Measurements from ENCODE around the gene TCEAL5.
"Not testable (repeated sequence)": the region's sequence is repeated elsewhere in the genome, so short reads cannot be mapped to it uniquely, and the experiment has no call there.

TCEAL5 gene

DNA sequence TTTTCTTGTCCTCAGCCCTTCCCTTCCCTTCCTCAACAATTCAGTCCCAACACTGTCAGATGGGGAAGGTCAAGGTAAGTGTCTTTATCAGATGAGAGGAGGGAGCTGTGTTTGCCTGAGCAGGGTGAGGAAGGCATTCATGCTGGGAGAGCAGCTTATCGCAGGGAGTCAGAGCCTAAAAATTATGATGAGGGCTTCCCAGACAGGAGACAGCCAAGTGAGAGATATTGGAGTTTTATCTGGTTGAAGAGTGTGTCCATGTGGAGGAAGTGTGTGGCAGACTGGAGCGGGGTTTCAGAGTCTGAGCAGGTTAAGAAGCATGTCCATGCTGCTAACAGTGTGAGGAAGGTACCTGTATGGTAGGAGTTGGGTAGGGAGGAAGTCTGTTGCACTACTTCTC is 43.3 kb downstream of the TCEAL5 start:
- no peak for DNase-seq

DNA sequence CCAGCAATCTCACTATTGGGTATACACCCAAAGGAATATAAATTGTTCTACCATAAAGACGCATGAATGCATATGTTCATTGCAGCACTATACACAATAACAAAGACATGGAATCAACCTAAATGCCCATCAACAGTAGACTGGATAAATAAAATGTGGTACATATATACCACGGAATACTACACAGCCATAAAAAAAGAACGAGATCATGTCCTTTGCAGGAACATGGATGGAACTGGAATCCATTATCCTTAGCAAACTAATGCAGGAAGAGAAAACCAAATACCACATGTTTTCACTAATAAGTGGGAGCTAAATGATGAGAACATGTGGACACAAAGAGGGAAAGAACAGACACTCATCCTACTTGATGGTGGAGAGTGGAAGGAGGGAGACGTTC is 50.6 kb downstream of the TCEAL5 start:
- not testable (repeated sequence) for DNase-seq

All from NCI-H1694 (cell line).